Measurements from ENCODE around the gene SDR42E2.
"Not testable (repeated sequence)": the region's sequence is repeated elsewhere in the genome, so short reads cannot be mapped to it uniquely, and the experiment has no call there.

SDR42E2 gene

GRCh38 chr16:22216832-22217225 lies 54.5 kb downstream of the SDR42E2 start:
- 95% methylated on average over 7 of the region's 7 CpGs for WGBS
- not testable (repeated sequence) for H3K4me1 ChIP-seq (ENCODE audit: insufficient read depth, low read length); H3K4me3 ChIP-seq (ENCODE audit: low read length); H3K9me3 ChIP-seq (ENCODE audit: insufficient read depth, low read depth, low read length); H3K36me3 ChIP-seq (ENCODE audit: insufficient read depth, low read length); H3K27me3 ChIP-seq (ENCODE audit: insufficient read depth, low read length); H3K27ac ChIP-seq (ENCODE audit: low read depth, low read length); H3K9ac ChIP-seq (ENCODE audit: low read depth, low read length)

GRCh38 chr16:22217890-22218730 lies 55.8 kb downstream of the SDR42E2 start:
- H3K27ac ChIP-seq (ENCODE audit: low read depth, low read length) = no peak overlapping the region
- no peaks in the 10 kb centered on the region for H3K9me3 ChIP-seq (ENCODE audit: insufficient read depth, low read depth, low read length)
- no peak overlapping the region for H3K4me3 ChIP-seq (ENCODE audit: low read length)
- no peaks in the 10 kb centered on the region for H3K4me1 ChIP-seq (ENCODE audit: insufficient read depth, low read length)
- 94% methylated on average over 18 of the region's 18 CpGs for WGBS
- H3K9ac ChIP-seq (ENCODE audit: low read depth, low read length) = no peak overlapping the region
- H3K27me3 ChIP-seq (ENCODE audit: insufficient read depth, low read length) = no peaks in the 10 kb centered on the region
- no peaks in the 10 kb centered on the region for H3K36me3 ChIP-seq (ENCODE audit: insufficient read depth, low read length)

- H3K27me3 ChIP-seq (ENCODE audit: insufficient read depth, low read length) = no peaks in the 10 kb centered on the region
- H3K9me3 ChIP-seq (ENCODE audit: insufficient read depth, low read depth, low read length) = no peaks in the 10 kb centered on the region
- H3K27ac ChIP-seq (ENCODE audit: low read depth, low read length) = no peak overlapping the region
- no peaks in the 10 kb centered on the region for H3K36me3 ChIP-seq (ENCODE audit: insufficient read depth, low read length)
- H3K9ac ChIP-seq (ENCODE audit: low read depth, low read length) = no peak overlapping the region
- no peak overlapping the region for H3K4me3 ChIP-seq (ENCODE audit: low read length)
- no peaks in the 10 kb centered on the region for H3K4me1 ChIP-seq (ENCODE audit: insufficient read depth, low read length)
- 97% methylated on average over 3 of the region's 3 CpGs for WGBS
These were observed 57.2 kb downstream of the SDR42E2 start for GRCh38 chr16:22219389-22220068.

GRCh38 chr16:22220069-22220440 lies 57.7 kb downstream of the SDR42E2 start:
- Histone ChIP-seq H3K27me3 (ENCODE audit: insufficient read depth, low read length) (no peaks in the 10 kb centered on the region), H3K9ac (ENCODE audit: low read depth, low read length) (no peak overlapping the region), H3K4me3 (ENCODE audit: low read length) (no peak overlapping the region), H3K4me1 (ENCODE audit: insufficient read depth, low read length) (no peaks in the 10 kb centered on the region), H3K9me3 (ENCODE audit: insufficient read depth, low read depth, low read length) (no peaks in the 10 kb centered on the region), H3K27ac (ENCODE audit: low read depth, low read length) (no peak overlapping the region), H3K36me3 (ENCODE audit: insufficient read depth, low read length) (no peaks in the 10 kb centered on the region)
- 95% methylated on average over 11 of the region's 11 CpGs for WGBS

- H3K27me3 ChIP-seq (ENCODE audit: insufficient read depth, low read length) = no peaks in the 10 kb centered on the region
- H3K9me3 ChIP-seq (ENCODE audit: insufficient read depth, low read depth, low read length) = no peaks in the 10 kb centered on the region
- H3K4me1 ChIP-seq (ENCODE audit: insufficient read depth, low read length) = peaks cover 5% of the 10 kb centered on the region; the same call in 1 of the 2 replicates
- WGBS = 91% methylated on average over 9 of the region's 9 CpGs
- no peak overlapping the region for H3K4me3 ChIP-seq (ENCODE audit: low read length)
- no peak overlapping the region for H3K27ac ChIP-seq (ENCODE audit: low read depth, low read length)
- H3K36me3 ChIP-seq (ENCODE audit: insufficient read depth, low read length) = no peaks in the 10 kb centered on the region
- no peak overlapping the region for H3K9ac ChIP-seq (ENCODE audit: low read depth, low read length)
These were observed 58.4 kb downstream of the SDR42E2 start for GRCh38 chr16:22220714-22221113.

GRCh38 chr16:22222006-22222405 lies 59.7 kb downstream of the SDR42E2 start:
- Histone ChIP-seq H3K9me3 (ENCODE audit: insufficient read depth, low read depth, low read length) (no peaks in the 10 kb centered on the region), H3K4me3 (ENCODE audit: low read length) (no peak overlapping the region), H3K9ac (ENCODE audit: low read depth, low read length) (no peak overlapping the region), H3K27me3 (ENCODE audit: insufficient read depth, low read length) (no peaks in the 10 kb centered on the region), H3K4me1 (ENCODE audit: insufficient read depth, low read length) (peaks cover 8% of the 10 kb centered on the region; the same call in 1 of the 2 replicates), H3K36me3 (ENCODE audit: insufficient read depth, low read length) (no peaks in the 10 kb centered on the region), H3K27ac (ENCODE audit: low read depth, low read length) (no peak overlapping the region)
- 94% methylated on average over 2 of the region's 2 CpGs for WGBS

GRCh38 chr16:22222998-22223397 lies 60.7 kb downstream of the SDR42E2 start:
- H3K9me3 ChIP-seq (ENCODE audit: insufficient read depth, low read depth, low read length) = no peaks in the 10 kb centered on the region
- no peak overlapping the region for H3K4me3 ChIP-seq (ENCODE audit: low read length)
- H3K9ac ChIP-seq (ENCODE audit: low read depth, low read length) = no peak overlapping the region
- no peaks in the 10 kb centered on the region for H3K36me3 ChIP-seq (ENCODE audit: insufficient read depth, low read length)
- H3K27ac ChIP-seq (ENCODE audit: low read depth, low read length) = no peak overlapping the region
- no peaks in the 10 kb centered on the region for H3K27me3 ChIP-seq (ENCODE audit: insufficient read depth, low read length)
- 100% methylated on average over 1 of the region's 1 CpG for WGBS
- H3K4me1 ChIP-seq (ENCODE audit: insufficient read depth, low read length) = peaks cover 8% of the 10 kb centered on the region; the same call in 1 of the 2 replicates

- peak overlapping the region; percentile 89; the same call in 1 of the 2 replicates for H3K27ac ChIP-seq (ENCODE audit: low read depth, low read length)
- 47% methylated on average over 7 of the region's 7 CpGs for WGBS
- H3K4me3 ChIP-seq (ENCODE audit: low read length) = no peak overlapping the region; the same call in 1 of the 2 replicates
- H3K9me3 ChIP-seq (ENCODE audit: insufficient read depth, low read depth, low read length) = no peaks in the 10 kb centered on the region
- H3K4me1 ChIP-seq (ENCODE audit: insufficient read depth, low read length) = peaks cover 8% of the 10 kb centered on the region; the same call in 1 of the 2 replicates
- no peaks in the 10 kb centered on the region for H3K27me3 ChIP-seq (ENCODE audit: insufficient read depth, low read length)
- H3K9ac ChIP-seq (ENCODE audit: low read depth, low read length) = no peak overlapping the region
- peaks cover 9% of the 10 kb centered on the region; the same call in 1 of the 2 replicates for H3K36me3 ChIP-seq (ENCODE audit: insufficient read depth, low read length)
These were observed 62.8 kb downstream of the SDR42E2 start for GRCh38 chr16:22225060-22225459.

- no peak overlapping the region for H3K4me3 ChIP-seq (ENCODE audit: low read length)
- no peaks in the 10 kb centered on the region for H3K9me3 ChIP-seq (ENCODE audit: insufficient read depth, low read depth, low read length)
- H3K9ac ChIP-seq (ENCODE audit: low read depth, low read length) = no peak overlapping the region
- H3K27me3 ChIP-seq (ENCODE audit: insufficient read depth, low read length) = no peaks in the 10 kb centered on the region
- 89% methylated on average over 7 of the region's 7 CpGs for WGBS
- H3K4me1 ChIP-seq (ENCODE audit: insufficient read depth, low read length) = peaks cover 8% of the 10 kb centered on the region
- H3K36me3 ChIP-seq (ENCODE audit: insufficient read depth, low read length) = peaks cover 14% of the 10 kb centered on the region; the same call in 1 of the 2 replicates
- H3K27ac ChIP-seq (ENCODE audit: low read depth, low read length) = no peak overlapping the region
These were observed 67.6 kb downstream of the SDR42E2 start for GRCh38 chr16:22229889-22230288.

GRCh38 chr16:22232277-22233036 lies 70.2 kb downstream of the SDR42E2 start:
- Histone ChIP-seq H3K9ac (ENCODE audit: low read depth, low read length) (no peak overlapping the region), H3K4me1 (ENCODE audit: insufficient read depth, low read length) (no peaks in the 10 kb centered on the region; the same call in 1 of the 2 replicates), H3K27me3 (ENCODE audit: insufficient read depth, low read length) (no peaks in the 10 kb centered on the region), H3K4me3 (ENCODE audit: low read length) (no peak overlapping the region), H3K9me3 (ENCODE audit: insufficient read depth, low read depth, low read length) (no peaks in the 10 kb centered on the region), H3K36me3 (ENCODE audit: insufficient read depth, low read length) (peaks cover 14% of the 10 kb centered on the region), H3K27ac (ENCODE audit: low read depth, low read length) (no peak overlapping the region)
- WGBS = 90% methylated on average over 14 of the region's 14 CpGs

GRCh38 chr16:22233037-22233372 lies 70.7 kb downstream of the SDR42E2 start:
- Histone ChIP-seq H3K36me3 (ENCODE audit: insufficient read depth, low read length) (peaks cover 14% of the 10 kb centered on the region), H3K27ac (ENCODE audit: low read depth, low read length) (no peak overlapping the region), H3K9ac (ENCODE audit: low read depth, low read length) (no peak overlapping the region)

More at GRCh38 chr16:22233037-22233372, 70.7 kb downstream of the SDR42E2 start:
- Histone ChIP-seq H3K27me3 (ENCODE audit: insufficient read depth, low read length) (no peaks in the 10 kb centered on the region), H3K4me3 (ENCODE audit: low read length) (no peak overlapping the region), H3K9me3 (ENCODE audit: insufficient read depth, low read depth, low read length) (no peaks in the 10 kb centered on the region), H3K4me1 (ENCODE audit: insufficient read depth, low read length) (no peaks in the 10 kb centered on the region; the same call in 1 of the 2 replicates)
- WGBS = 89% methylated on average over 6 of the region's 6 CpGs

All from HUES64 (cell line).